DMS153 (cell line): Measurements from ENCODE around the gene EDEM2.
A peak's percentile ranks its signal among the peaks of the same experiment; 100 is the strongest.
"Not testable (repeated sequence)": the region's sequence is repeated elsewhere in the genome, so short reads cannot be mapped to it uniquely, and the experiment has no call there.

Experiments used
- DNase-seq: peaks from one replicate; lab custom pipeline; 2025; lab: John Stamatoyannopoulos, UW

EDEM2 gene

GRCh38 chr20:35171438-35171752 is 24.3 kb upstream of the EDEM2 start:
- no peak for DNase-seq

- not testable (repeated sequence) for DNase-seq
Measured at GRCh38 chr20:35168701-35169409, 21.7 kb upstream of the EDEM2 start.

GRCh38 chr20:35167787-35168186 is 20.7 kb upstream of the EDEM2 start:
- no peak for DNase-seq

DNA sequence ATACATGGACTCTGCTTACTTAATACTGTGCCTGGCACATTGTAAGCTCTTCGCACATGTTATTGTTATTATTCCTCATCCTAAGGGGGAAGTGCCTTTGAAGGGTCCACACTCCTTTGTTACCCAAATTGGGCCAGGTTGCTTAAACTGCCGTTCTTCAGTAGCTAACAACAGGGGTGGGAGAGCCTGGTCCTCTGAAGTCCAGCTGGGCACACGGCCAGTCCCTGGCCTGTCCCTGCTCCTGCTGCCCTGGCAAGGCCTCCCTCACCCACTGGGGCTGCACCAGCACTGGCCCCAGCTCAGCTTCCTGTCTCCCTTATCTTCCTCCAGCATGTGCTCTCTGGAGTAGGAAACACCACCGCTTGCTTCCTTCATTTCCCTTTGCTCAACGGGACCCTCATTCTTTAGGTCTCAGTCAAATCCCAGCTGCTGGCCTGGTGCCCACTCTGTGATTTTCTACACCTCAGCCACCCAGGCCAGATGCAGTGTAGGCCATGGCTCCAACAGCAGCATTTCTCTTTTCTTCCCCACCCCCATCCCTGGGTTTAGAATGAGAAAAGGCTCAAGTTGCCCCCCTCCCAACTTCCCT is 19.2 kb upstream of the EDEM2 start:
- DNase-seq, result no peak

DNA sequence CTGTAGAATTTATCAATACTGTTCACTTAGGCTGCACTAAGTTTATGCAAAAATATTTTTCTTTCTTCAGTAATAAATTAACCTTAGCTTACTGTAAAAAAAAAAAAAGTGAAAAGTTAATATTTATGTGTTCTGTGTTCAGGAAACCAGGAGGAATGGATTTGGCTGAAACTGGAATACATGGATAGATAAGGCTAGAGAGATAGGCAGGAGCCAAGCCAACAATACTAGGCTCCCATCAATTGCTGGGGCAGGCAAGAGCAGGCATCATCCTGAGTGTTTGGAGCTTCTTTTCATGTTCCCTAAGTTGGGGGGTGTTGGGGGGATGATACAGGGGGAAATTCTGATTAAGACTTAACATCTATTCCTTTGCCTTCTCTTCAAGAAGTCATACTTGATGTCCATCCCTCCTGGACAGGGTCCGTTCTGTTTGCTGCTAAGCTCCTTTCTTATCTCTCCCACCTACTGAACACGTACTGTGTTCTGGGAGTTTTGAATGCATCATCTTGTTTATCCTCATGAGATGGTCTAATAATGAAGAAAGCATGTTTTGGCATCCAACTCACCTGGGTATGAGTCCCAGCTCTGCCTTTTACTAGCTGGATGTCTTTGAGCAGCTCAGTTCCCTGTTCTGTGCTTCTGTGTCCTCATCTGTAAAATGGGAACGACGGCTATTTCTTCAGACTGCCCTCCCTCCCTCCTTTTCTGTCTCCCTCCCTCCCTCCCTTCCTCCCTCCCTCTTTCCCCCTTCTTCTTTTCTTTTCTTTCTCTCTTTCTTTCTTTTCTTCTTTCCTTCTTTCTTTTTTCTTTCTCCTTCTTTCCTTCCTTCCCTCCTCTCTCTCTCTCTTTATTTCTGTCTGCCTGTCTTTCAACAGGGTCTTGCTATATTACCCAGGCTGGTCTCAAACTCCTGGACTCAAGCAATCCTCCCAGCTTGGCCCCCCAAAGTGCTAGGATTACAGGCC is 18.4 kb upstream of the EDEM2 start:
- DNase-seq, result no peak

DNA sequence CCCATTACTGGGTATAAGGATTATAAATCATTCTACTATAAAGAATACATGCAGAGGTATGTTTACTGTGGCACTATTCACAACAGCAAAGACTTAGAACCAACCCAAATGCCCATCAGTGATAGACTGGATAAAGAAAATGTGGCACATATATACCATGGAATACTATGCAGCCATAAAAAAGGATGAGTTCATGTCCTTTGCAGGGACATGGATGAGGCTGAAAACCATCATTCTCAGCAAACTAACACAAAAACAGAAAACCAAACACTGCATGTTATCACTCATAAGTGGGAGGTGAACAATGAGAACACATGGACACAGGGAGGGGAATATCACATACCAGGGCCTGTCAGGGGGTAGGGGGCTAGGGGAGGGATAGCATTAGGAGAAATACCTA is 17.4 kb upstream of the EDEM2 start:
- DNase-seq, result not testable (repeated sequence)

DNA sequence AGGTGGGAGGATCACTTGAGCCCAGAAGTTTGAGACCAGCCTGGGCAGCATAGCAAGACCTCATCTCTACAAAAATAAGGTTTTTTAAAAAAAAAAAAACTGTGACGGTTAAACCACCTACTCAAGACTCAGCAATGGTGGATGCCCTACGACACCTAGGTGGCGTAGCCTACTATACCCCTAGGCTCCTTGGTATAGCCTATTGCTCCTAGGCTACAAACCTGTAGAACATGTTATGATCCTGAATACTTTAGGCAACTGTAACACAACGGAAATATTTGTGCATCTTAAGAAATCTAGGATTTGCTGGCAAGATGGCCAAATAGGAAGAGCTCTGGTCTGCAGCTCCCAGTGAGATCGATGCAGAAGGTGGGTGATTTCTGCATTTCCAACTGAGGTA is 13.2 kb upstream of the EDEM2 start:
- not testable (repeated sequence) for DNase-seq

GRCh38 chr20:35156978-35157377 is 9.8 kb upstream of the EDEM2 start:
- no peak for DNase-seq

DNA sequence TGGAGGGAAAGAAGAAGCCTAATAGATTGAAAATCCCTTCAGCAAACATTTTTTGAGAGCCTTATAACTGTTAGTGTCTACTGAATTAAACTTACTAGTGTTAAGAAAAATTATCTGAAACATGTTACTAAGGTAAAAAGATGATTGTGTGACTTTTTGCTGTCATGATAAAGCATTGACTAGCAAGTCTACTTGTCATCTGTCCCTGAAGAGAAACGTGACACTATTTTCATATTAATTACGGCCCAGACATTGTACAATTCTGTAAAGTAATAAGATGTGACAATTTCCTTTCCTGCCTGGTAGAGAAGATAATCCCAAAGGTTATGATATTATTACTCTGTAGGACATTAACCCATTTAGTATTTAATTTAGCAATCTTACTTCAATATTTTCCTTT is 8.8 kb upstream of the EDEM2 start:
- no peak for DNase-seq

DNA sequence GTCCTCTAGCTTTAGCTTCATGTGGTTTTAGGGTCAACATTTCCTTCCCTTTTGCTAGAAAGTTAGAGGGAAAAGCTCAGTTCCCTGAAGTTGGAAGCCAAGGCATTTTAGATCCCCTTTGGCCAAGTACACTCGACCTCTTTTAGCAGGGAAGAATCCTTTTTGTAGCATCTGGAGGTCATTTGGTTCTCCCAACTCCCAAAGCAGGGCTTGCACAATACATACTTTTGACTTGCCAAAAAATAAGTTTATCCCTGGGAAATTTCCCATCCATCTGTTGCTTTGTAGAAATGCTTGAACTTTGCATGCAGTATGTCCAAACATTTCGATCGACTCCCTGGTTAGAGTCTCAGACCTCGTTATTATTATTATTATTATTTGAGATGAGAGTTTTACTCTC is 4.6 kb upstream of the EDEM2 start:
- no peak for DNase-seq

- no peak for DNase-seq
Measured at GRCh38 chr20:35150846-35151579, 3.9 kb upstream of the EDEM2 start.

DNA sequence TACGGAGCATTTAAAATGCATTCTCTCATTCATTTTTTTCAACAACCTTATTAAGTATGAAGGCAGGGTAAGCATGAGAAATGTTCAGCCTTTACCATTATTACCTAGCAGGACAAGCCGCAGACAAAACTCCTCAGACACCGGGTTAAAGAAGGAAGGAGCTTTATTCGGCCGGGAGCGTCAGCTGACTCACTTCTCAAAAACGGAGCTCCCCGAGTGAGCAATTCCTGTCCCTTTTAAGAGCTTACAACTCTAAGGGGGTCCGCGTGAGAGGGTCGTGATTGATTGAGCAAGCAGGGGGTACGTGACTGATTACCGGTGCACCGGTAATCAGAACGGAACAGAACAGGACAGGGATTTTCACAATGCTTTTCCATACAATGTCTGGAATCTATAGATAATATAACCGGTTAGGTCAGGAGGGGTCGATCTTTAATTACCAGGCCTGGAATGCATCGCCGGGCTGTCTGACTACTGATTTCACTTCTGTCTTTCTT is 487 bp upstream of the EDEM2 start:
- not testable (repeated sequence) for DNase-seq

GRCh38 chr20:35146299-35146919 is 727 bp downstream of the EDEM2 start:
- DNase-seq, result no peak

- peak; percentile 40 for DNase-seq
Measured at GRCh38 chr20:35145141-35145564, 2.0 kb downstream of the EDEM2 start.

- no peak for DNase-seq
Measured at GRCh38 chr20:35144694-35145093, 2.4 kb downstream of the EDEM2 start.

GRCh38 chr20:35135867-35136586 is 11.1 kb downstream of the EDEM2 start:
- DNase-seq, result no peak

GRCh38 chr20:35134880-35135279 is 12.3 kb downstream of the EDEM2 start:
- DNase-seq, result no peak

- no peak for DNase-seq
Measured at GRCh38 chr20:35134472-35134871, 12.7 kb downstream of the EDEM2 start.

DNA sequence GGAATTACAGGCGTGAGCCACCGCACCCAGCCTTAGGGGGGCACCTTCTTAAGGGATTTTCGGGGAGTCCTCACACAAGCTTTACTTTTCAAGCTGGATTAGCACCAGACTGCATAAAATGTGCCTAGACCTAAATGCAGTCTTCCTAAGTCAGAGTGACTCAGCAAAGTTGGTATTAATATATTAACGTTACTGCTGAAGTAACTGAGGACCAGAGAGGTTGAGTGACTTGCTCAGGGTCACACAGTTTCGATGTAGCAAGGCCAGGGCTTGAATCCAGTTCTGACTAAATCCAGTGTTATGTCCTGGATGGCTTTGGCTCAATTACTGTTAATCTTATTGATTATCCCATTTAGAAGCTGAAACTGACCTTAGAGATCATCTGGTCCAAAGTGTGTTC is 13.4 kb downstream of the EDEM2 start:
- no peak for DNase-seq

GRCh38 chr20:35133031-35133430 is 14.1 kb downstream of the EDEM2 start:
- DNase-seq, result no peak

DNA sequence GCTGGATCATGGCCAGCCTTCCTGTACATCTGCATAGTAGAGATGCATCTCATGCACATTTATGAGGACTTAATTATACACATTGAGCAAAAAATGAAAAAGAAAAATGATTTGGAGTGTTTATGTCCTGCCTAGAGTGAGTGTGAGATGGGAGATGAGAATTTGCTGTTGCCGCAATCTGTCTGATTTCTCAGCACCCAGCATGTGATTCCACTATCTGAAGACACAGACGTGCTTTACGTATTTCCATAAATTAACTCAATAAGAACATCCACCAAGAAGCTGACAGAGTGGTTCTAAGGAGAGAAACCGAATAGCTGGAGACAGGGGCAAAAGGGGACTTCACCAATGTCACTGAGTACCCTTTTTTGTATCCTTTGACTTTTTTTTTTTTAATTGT is 15.2 kb downstream of the EDEM2 start:
- no peak for DNase-seq
